VCaP (cell line): ENCODE results near the gene CTNND1.
"Not testable (repeated sequence)": the region's sequence is repeated elsewhere in the genome, so short reads cannot be mapped to it uniquely, and the experiment has no call there.

Experiments
- H3K27ac ChIP-seq: fragments of 450-650 bp; 2 replicates; pipeline ENCODE4 v1.5.1; 2017
- TF ChIP-seq, protein P1 (sequence below): fragments of 450-650 bp; conservative IDR thresholded peaks from 2 replicates; pipeline ENCODE4 v1.5.1; 2017; ENCODE audit warnings: mild to moderate bottlenecking, moderate library complexity

The CTNND1 gene

DNA sequence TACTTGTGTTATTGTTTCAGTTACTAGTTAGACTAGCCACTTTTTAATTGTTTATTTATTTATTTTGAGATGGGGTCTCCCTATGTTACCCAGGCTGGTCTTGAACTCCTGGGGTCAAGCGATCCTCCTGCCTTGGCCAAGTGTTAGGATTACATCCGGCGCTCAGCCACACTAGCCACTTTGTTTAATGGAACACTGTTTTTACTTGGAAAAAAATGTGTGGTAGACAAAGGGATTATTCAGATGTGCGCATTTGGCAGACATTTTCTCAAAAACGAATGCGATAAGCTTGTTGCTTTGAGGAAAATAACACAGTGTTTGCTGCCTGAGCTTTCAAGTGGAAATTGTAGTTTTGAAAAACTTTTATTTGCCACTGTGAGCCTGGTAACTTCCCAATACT, 51.0 kb downstream of the CTNND1 start:
- TF ChIP-seq, protein P1, sequence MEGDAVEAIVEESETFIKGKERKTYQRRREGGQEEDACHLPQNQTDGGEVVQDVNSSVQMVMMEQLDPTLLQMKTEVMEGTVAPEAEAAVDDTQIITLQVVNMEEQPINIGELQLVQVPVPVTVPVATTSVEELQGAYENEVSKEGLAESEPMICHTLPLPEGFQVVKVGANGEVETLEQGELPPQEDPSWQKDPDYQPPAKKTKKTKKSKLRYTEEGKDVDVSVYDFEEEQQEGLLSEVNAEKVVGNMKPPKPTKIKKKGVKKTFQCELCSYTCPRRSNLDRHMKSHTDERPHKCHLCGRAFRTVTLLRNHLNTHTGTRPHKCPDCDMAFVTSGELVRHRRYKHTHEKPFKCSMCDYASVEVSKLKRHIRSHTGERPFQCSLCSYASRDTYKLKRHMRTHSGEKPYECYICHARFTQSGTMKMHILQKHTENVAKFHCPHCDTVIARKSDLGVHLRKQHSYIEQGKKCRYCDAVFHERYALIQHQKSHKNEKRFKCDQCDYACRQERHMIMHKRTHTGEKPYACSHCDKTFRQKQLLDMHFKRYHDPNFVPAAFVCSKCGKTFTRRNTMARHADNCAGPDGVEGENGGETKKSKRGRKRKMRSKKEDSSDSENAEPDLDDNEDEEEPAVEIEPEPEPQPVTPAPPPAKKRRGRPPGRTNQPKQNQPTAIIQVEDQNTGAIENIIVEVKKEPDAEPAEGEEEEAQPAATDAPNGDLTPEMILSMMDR: no peak
- H3K27ac ChIP-seq: no peak overlapping the region

DNA sequence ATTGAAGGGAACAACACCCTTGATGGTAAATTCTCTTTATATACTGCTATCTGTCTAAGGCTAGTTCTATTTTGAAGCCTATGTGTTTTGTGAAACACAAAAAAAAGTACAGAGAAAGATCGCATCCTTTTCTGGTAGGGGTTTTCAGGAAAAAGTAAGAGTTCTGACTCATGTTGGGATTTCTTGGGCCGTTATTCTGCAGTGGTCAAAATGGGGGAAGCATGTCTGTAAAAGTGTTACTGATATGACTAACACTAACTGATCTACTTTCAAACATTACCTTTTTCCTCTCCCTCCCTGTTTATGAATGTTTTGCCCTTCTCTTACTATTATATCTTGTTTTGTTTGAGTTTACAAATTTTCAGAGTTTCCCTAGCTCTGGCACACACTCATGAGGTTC, 53.9 kb downstream of the CTNND1 start:
- TF ChIP-seq, protein P1: no peak
- H3K27ac ChIP-seq: no peak overlapping the region

- TF ChIP-seq, protein P1: no peak
- H3K27ac ChIP-seq: no peak overlapping the region
These were observed 54.3 kb downstream of the CTNND1 start for GRCh38 chr11:57815877-57816276.

- TF ChIP-seq, protein P1: no peak
- no peak overlapping the region for H3K27ac ChIP-seq
These were observed 57.2 kb downstream of the CTNND1 start for GRCh38 chr11:57818812-57819211.

GRCh38 chr11:57819252-57819979, 57.8 kb downstream of the CTNND1 start:
- no peak overlapping the region for H3K27ac ChIP-seq
- TF ChIP-seq, protein P1: no peak

DNA sequence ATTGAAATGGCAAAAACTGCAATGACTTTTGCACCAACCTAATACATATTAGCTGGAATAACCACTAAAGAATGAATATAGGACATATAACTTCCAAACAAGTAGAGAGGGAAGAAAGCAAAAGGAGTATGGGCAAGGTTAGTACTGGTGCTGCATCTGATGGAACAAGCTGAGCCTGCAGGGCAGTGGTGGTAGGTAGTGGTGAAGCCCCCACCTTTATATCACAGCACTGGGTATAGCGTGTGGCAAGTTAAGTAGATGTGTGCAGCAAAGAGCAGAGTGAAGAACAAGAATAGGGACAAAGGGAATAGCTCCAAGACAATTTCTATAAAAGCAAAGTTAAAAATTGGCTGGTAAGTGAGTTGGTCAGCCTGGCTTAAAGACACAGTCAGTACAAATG, 62.3 kb downstream of the CTNND1 start:
- no peak overlapping the region for H3K27ac ChIP-seq
- TF ChIP-seq, protein P1: no peak

GRCh38 chr11:57834852-57835251, 73.2 kb downstream of the CTNND1 start:
- no peak overlapping the region for H3K27ac ChIP-seq
- TF ChIP-seq, protein P1: no peak

DNA sequence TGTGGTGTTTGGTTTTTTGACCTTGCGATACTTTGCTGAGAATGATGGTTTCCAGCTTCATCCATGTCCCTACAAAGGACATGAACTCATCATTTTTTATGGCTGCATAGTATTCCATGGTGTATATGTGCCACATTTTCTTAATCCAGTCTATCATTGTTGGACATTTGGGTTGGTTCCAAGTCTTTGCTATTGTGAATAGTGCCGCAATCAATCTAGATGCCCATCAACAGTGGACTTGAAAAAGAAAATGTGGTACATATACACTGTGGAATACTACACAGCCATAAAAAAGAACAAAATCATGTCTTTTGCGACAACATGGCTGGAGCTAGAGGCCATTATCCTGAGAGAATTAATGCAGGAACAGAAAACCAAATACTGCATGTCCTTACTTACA, 77.0 kb downstream of the CTNND1 start:
- not testable (repeated sequence) for H3K27ac ChIP-seq
